ENCODE results near the gene CENPT.
"Not testable (repeated sequence)": the region's sequence is repeated elsewhere in the genome, so short reads cannot be mapped to it uniquely, and the experiment has no call there.

The CENPT gene

GRCh38 chr16:67873435-67874370, 26.2 kb upstream of the CENPT start:
- DNase-seq = no peak

- peak; percentile 89 for DNase-seq
Measured at GRCh38 chr16:67872631-67873434, 25.3 kb upstream of the CENPT start, which contains the start of gene EDC4. Gene EDC4, plus strand, starts transcription at chr16:67873052. Its CDS starts 210 bp downstream, at chr16:67873262.

- no peak for DNase-seq
Measured at GRCh38 chr16:67872131-67872630, 24.7 kb upstream of the CENPT start.

DNA sequence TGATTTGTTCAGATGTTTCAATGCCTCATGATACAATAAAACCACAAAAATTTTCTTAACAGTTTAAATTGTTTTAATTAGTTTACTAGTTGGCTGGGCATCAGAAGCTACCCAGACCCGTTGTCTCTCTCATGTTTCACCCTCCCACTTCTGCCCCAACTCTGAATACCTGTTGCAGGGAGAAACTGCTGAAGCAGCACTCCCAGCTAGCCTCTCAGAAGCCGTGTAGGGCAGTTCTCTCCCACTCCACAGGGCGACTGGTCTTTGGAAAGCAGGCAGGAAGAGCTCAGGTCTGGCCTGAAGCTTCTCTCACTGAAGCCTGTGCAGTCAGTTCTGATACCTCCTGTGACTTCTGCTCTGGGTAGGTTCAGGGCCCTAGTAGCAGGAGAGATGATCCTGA, 23.8 kb upstream of the CENPT start:
- no peak for DNase-seq

- DNase-seq = no peak
Measured at GRCh38 chr16:67869653-67870052, 22.2 kb upstream of the CENPT start.

- DNase-seq = no peak
Measured at GRCh38 chr16:67868290-67868689, 20.8 kb upstream of the CENPT start.

DNA sequence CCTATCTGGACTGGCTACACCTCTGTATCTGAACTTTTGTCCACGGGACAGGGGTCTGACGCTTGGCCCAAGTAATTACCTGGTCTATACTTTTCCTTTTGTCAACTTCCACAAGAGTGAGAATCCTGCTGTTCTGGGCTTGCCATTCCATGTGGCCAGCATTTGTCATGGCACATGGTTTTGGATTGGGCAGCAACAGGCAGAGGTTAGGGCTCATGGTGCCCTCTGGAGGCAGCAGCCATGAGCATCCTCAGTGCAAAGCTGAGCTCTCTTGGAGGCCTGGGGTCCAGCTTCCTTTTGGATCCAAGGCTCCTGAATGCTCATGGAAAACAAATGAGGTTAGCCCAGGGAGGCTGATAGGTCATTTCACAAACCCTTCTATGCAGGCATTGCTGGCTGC, 17.8 kb upstream of the CENPT start:
- no peak for DNase-seq

GRCh38 chr16:67864594-67864993, 17.1 kb upstream of the CENPT start:
- DNase-seq = no peak

GRCh38 chr16:67864044-67864443, 16.6 kb upstream of the CENPT start:
- DNase-seq = not testable (repeated sequence)

DNA sequence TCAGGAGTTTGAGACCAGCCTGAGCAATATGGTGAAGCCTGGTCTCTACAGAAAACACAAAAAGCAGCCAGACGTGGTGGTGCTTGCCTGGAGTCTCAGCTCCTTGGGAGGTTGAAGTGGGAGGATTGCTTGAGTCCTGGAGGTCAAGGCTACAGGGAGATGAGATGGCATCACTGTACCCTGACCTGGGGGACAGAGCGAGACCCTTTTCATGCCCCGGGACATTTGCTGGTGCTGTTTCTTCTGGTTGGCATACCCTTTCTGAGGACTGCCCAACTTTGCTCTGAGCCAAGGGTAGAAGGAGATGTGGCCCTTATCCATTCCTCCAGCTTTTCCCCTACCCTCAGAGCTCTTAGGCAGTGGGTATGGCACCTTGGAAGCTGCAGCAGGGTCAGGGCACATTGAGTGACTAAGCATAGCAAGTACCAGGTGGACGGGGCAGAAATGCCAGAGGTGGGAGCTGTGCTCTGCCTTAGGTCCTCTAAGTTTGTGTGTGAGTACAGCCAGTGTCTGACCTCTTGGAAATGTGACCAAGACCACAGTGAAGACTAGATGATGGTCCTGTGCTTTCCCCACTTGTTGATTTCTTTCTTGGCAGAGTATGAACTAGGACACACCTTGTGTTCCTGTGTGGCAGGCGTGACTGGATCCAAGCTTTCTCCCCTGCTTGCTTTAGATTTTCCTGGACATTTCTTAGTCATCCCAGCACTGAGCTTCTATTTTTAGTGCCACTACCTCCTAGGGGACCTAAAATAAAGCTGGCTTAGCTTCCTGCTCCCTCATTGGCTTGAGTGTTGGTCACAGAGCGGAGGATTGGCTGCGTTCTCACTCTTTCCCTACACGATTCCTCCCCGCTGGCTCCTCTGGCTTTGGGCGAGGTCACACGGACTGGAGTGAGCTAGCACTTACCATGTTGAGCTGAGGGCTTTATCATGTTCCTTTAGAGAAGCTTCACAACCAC, 15.4 kb upstream of the CENPT start:
- DNase-seq = no peak

GRCh38 chr16:67861877-67862276, 14.4 kb upstream of the CENPT start:
- DNase-seq = no peak

GRCh38 chr16:67860589-67861398, 13.3 kb upstream of the CENPT start:
- DNase-seq = no peak

DNA sequence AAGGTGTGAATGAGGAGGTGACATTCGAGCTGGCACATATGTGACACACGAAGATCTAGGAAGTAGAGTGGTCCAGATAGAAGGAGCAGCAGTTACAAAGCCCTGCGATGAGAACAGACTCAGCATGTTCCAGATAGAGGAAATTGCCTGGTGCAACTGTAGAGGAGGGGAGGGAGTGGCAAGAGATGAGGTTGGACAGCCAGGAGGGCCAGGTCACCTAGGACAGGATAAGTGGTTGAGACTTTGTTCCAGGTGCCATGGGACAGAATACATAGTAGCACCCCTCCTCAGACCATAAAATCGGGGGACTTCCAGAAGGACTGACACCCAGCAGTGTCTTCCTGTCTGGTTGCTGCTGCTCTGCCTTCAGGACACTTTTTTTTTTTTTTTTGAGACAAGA, 11.0 kb upstream of the CENPT start:
- DNase-seq = no peak

DNA sequence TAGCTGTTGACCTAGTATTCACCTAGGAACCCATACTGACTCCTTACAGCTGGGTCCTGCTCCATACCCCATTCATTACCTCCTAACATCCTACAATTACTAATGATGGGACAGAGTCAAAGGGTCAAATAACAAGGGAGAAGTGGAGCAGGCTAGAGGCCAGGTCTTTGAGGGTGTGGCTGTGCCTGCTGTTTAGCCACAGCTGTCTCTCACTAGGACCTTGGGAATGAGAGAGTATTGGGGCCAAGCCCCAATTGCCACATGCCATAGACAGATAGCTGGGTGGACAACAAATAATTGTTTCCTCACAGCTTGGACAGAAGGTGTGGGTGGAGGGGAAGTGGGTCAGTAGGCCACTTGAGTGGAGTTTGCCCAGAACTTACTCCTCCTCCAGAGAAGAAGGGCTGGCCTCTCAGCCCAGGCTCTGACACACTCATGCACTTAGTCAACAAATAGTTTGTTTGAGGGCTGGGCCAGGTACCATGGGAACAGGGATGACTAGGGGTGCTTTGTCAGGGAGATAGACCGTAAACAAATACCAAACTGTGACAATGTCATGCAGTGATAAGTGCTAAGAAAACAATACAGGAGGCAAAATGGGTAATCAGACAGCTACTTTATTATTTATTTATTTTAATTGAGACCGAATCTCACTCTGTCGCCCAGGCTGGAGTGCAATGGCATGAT, 10.2 kb upstream of the CENPT start:
- DNase-seq = peak; percentile 87

GRCh38 chr16:67856927-67857546, 9.5 kb upstream of the CENPT start:
- DNase-seq = no peak

GRCh38 chr16:67855789-67856188, 8.3 kb upstream of the CENPT start:
- no peak for DNase-seq

DNA sequence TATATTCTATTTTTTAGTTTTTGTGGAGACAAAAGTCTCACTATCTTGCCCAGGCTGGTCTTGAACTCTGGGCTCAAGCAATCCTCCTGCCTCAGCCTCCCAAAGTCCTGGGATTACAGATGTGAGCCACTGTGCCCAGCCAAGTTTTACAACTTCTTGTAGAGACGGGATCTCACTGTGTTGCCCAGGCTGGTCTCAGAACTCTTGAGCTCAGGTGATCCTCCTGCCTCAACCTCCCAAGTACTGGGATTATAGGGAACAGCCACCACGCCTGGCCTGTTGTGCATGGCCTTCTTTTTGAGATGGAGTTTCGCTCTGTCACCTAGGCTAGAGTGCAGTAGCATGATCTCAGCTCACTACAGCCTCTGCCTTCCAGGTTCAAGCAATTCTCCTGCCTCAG, 6.2 kb upstream of the CENPT start:
- DNase-seq = no peak

DNA sequence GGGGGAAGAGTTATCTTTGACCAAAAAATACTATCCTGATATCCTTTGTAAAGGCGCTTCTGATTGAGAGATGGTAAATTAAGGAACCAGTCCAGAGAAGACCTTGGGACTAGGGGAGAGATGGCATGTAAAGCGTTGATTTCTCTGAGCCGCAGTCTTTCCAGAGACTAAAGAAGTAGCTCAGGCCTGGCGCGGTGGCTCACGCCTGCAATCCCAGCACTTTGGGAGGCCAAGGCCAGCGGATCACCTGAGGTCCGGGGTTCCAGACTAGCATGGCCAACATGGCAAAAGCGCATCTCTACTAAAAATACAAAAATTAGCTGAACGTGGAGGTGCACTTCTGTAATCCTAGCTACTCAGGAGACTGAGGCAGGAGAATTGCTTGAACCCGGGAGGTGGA, 625 bp upstream of the CENPT start:
- no peak for DNase-seq

DNA sequence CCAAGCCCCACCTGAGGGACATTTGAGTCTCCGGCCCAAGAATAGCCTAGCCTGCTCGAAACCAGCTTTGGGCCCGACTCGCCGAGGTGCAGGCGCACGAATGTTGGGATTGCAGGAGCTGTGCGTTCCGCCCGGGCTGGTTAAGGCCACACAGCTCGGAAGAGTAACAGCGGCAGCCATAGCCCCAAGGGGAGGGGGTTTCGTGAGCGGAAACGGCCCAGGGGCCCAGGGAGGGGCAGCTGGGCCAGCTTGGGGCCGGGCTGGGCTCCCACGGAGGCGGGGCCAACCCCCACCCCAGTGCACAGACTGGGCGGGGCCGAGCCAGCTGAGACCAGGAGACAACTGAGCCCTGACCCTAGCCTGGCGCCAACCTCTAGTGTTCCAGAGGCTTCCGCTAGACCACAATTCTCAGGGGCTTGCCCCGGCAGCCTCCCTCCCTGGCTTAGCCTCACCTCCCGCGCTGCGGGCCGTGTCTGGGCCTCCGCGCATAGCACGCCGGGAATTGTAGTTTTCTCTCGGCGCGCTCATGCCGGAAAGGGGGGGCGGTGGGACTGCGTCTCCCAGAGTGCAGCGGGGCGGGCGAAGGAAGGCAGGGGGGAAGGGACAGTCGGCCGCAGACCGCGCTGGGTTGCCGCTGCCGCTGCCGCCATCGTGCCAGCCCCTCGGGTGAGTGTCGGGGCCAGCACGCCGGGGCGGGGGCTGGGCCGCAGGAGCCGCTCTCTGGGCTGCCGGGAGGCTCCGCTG, 1.0 kb downstream of the CENPT start, which contains the start of gene NUTF2:
Gene NUTF2, plus strand, starts transcription at position 614 of the 744 bp plus-strand sequence. CDS start 18,198 bp downstream, outside the sequence.
- DNase-seq = peak; percentile 100

- no peak for DNase-seq
Measured at GRCh38 chr16:67846063-67846319, 1.5 kb downstream of the CENPT start.
